HL-60/S4 treated with retinoic acid at 250 ng/mL for 4 days and 3 days (cell line): Measurements from ENCODE around the gene HECTD3.

ENCODE experiments used
- in situ Hi-C: fragments of 300-500 bp; cut with MboI; formaldehyde crosslinking; loops from 2 replicates; pipeline ENCODE4 v1.7.0; 2022; ENCODE audit warnings: low sequenced_read_pairs

Gene HECTD3

DNA sequence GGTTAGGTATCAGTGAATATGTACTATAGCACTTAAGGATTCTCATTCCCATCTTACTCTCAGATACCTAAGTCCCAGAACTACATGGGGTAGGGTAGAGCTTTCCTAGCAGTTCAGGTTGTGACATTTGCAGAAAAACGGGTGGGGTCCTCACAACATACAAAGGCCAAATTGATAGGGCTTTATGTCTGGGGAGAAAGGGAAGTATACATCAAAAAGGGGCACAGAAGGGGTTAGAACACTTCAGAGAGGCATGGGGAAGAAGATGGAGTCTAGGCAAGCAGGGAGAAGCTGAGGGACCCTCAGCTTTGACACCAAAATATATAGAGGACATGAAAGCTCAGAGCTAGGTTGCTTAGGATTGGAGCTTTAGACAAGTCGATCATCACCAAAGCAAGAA is 4.6 kb upstream of the HECTD3 start:
- in situ Hi-C loops: loop anchor here (10.0 to 25.0 kb wide), 4 partner anchors 203 to 547 kb away; partner anchors contain the start of genes AKR1A1, BTBD19, DYNLT4 and PLK3

GRCh38 chr1:45014321-45015028 is 3.4 kb upstream of the HECTD3 start:
- in situ Hi-C loops: loop anchor here (10.0 to 25.0 kb wide), 4 partner anchors 202 to 548 kb away; partner anchors contain the start of genes AKR1A1, BTBD19, DYNLT4 and PLK3

- in situ Hi-C loops: loop anchor here (10.0 to 25.0 kb wide), 4 partner anchors 201 to 549 kb away; partner anchors contain the start of genes AKR1A1, BTBD19, DYNLT4 and PLK3
Observed at GRCh38 chr1:45013551-45014209, 2.6 kb upstream of the HECTD3 start.

DNA sequence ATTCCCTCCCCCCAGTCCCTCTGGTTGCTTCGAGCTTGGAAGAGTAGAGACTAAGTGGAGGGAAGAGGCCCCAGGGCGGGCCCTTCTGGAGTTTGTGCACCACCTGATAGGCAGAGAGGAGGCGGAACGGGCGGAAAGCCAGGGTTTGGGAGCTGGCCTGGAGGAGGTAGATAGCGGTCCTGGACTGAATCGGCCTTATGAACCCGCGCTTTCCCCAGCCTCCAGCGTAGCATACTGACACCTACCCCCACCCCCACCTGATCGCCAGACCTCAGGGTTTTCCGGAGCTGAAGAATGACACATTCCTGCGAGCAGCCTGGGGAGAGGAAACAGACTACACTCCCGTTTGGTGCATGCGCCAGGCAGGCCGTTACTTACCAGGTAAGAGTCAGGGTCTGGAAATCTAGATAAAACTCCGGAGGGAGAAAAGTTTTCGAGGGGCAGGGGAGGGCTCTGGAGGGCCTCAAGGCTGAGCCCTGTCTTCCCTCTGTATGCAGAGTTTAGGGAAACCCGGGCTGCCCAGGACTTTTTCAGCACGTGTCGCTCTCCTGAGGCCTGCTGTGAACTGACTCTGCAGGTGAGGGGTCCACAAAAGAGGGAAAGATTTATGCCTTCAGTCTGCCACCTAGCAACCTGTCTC is 1.6 kb upstream of the HECTD3 start:
- in situ Hi-C loops: loop anchor here (10.0 to 25.0 kb wide), 4 partner anchors 200 to 550 kb away; partner anchors contain the start of genes AKR1A1, BTBD19, DYNLT4 and PLK3

- in situ Hi-C loops: loop anchor here (10.0 to 25.0 kb wide), 4 partner anchors 200 to 550 kb away; partner anchors contain the start of genes AKR1A1, BTBD19, DYNLT4 and PLK3
Observed at GRCh38 chr1:45011837-45012638, 914 bp upstream of the HECTD3 start, which contains the start of gene UROD. TSS of gene UROD (plus strand) at chr1:45012254. CDS start at chr1:45012266, 12 bp downstream.

DNA sequence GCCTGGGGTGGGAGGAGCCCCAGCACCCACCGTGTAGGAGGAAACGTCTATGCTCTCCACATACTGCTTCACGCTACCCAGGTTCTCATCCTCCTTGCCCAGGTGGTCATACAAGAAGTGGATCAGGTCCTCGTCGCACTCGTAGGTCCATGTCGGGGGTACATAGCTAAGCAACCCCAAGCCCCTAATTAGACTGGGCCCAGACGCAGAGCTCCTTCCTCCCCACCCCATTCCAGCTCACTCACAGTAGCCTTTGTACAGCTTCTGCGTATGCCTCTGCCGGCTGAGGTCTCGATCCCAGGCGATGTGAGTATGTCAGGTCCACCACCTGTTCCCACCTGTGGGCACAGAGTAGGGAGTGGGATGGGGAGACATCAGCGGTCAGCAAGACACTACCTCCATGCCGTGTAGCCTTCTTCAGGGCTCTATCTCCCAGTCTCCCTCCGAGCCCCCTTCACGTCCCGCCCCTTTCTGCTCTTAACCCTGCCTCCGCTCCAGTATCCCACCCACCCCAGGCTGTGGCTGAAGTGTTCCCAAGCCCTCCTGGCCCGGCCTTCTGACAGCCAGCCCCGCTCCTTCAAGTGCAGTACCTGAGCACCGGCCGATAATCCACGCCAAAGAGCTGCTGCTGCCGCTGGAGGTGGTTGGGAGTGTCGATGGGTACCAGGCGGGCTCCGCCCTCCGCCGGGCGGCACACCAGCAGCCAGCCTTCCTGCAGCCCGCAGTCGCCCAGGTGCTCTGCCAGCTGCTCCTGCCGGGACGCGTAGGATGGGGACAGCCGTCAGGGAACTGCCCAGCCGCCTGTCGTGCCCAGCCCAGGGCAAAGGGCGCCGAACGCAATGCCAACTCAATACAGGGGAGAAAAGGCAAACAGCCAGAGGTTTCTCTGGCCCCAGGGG is 919 bp downstream of the HECTD3 start:
- in situ Hi-C loops: loop anchor here (10.0 to 25.0 kb wide), 4 partner anchors 198 to 552 kb away; partner anchors contain the start of genes AKR1A1, BTBD19, DYNLT4 and PLK3

DNA sequence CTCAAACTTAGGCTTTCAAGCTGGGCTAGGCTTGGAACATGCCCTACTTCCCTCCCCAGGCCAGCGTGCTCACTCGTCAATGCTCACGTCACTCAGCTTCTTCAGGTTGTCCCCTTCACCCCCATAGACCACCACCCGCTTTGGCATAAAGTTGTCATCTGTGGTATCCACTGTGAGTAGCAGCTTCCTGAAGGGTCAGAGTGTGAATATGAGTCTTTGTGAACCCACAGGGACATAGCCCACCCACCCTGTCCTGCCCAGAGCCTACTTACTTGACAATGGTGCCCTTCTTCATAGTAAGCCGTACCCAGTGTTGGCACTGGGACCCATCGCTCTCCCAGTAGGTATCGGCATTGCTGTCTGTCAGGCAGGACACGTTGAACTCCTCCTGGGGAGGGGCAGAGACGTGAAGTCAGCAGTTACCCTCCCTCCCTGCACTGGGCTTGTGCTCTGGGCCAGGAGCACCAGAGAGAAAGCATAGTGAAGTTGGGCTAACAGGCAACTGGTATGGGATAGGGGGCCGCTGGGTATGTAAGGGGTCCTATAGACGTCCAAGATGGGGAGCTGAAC is 1.7 kb downstream of the HECTD3 start:
- in situ Hi-C loops: loop anchor here (25.0 kb wide), 2 partner anchors 197 to 553 kb away; partner anchors contain the start of genes AKR1A1, BTBD19, DYNLT4 and PLK3

DNA sequence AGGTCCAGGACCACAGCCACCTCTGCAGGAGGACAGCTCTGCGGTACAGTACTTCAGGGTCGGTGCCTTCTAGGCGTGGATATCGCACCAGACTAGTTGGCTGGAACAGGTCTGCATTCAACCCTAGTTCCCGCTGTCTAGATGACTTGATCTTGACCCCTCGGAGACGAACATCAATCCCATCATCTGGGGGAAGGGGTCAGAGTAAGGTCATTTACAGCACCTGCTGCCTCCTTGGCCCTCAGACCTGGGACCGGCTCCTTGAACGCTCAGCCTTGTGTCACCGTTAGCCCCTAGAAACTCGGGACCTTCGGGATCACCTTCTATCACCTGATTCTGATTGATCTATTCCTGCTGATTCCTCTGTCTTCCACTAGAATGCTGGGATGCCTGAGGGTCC is 2.6 kb downstream of the HECTD3 start:
- in situ Hi-C loops: loop anchor here (25.0 kb wide), 2 partner anchors 196 to 554 kb away; partner anchors contain the start of genes AKR1A1, BTBD19, DYNLT4 and PLK3

GRCh38 chr1:45008076-45008475 is 3.0 kb downstream of the HECTD3 start:
- in situ Hi-C loops: loop anchor here (25.0 kb wide), 2 partner anchors 196 to 554 kb away; partner anchors contain the start of genes AKR1A1, BTBD19, DYNLT4 and PLK3

DNA sequence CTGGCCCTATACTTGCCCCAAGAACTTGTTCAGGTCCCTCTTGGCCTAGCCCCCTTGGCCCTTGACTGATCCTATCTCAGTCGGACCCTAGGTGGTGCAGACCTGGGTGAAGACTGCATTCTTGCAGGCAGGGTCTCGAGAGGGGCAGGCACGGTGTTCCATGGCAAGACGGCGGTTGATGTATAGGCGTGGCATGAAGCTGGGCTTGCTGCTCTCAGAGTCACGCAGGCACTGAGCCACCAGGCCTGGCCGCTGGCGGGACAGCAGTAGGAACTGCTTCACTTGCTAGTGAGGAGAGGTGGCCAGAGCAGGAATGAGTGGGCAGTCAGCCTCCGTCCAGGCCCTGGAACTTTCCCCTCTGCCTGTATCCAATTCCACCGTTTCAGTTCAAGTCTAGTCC is 3.8 kb downstream of the HECTD3 start:
- in situ Hi-C loops: loop anchor here (25.0 kb wide), 2 partner anchors 195 to 555 kb away; partner anchors contain the start of genes AKR1A1, BTBD19, DYNLT4 and PLK3

GRCh38 chr1:45005761-45006160 is 5.4 kb downstream of the HECTD3 start:
- in situ Hi-C loops: loop anchor here (25.0 kb wide), 2 partner anchors 193 to 557 kb away; partner anchors contain the start of genes AKR1A1, BTBD19, DYNLT4 and PLK3

- in situ Hi-C loops: loop anchor here (25.0 kb wide), 2 partner anchors 192 to 558 kb away; partner anchors contain the start of genes AKR1A1, BTBD19, DYNLT4 and PLK3
Observed at GRCh38 chr1:45004281-45004920, 6.7 kb downstream of the HECTD3 start.

DNA sequence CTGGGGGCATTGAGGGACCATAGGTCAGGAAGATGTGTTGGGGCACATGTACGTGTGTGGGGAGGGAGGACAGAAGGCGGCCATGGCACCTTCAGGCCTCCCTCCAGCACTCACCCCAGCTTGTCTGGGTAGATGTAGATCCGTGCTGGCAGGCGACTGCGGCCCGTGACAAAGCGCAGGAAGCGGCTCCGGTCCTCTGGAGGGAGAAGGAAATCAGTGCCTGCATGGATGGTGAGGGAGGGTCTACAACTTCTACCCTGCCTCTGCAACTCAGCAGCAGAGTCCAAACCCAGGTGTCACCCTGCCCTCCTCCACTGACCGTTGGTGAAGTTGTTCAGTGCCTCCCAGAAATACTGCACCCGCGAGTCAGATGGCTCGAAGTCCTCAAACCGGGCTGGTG is 7.4 kb downstream of the HECTD3 start:
- in situ Hi-C loops: loop anchor here (25.0 kb wide), 2 partner anchors 191 to 559 kb away; partner anchors contain the start of genes AKR1A1, BTBD19, DYNLT4 and PLK3

DNA sequence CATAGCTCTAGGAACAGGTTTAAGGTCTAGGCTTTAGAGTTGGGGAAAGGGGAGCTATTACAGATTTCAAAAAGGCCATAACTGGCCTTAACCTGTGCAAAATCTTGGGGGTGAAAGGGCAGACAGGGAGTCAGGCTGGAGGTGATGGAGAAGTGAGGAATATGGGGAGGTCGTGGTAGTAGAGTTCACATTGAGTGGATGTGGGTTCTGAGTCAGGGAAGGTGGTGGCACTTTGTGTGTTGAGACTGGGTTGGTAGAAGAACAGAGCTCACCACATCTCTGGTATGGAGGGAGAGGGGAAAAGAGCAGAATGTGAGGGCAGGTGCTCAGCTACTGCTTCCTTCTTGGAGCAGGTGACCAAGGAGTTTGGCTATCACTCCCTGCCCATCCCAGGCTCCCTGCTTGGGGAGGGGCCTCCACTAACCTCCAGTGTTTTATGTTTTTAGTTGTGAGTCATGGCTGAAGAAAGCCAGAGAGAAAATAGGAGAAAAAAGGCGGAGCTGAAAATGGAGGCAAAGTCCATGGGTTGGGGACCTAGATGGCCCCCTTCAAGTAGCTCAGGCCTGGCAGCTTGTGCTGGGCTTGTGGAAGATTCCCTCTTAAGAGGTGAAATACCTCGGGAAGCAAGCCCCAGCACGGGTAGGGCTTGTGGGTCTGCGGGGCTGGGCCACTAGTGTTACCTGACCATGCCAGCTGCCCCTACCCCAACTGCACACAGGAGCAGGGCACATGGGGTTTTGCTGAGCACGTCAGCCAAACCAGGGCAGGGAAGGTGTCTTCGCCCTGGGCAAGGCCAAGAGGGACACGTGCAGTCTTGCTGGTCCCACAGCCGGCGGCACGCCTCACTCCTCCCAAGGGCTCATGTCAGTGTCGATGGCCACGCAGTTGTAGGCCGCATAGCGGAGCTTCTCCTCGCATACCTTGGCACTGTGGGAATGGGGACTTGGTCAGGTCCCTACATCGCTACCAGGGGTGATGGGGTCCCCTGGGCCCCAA is 8.2 kb downstream of the HECTD3 start:
- in situ Hi-C loops: loop anchor here (25.0 kb wide), 2 partner anchors 191 to 559 kb away; partner anchors contain the start of genes AKR1A1, BTBD19, DYNLT4 and PLK3

DNA sequence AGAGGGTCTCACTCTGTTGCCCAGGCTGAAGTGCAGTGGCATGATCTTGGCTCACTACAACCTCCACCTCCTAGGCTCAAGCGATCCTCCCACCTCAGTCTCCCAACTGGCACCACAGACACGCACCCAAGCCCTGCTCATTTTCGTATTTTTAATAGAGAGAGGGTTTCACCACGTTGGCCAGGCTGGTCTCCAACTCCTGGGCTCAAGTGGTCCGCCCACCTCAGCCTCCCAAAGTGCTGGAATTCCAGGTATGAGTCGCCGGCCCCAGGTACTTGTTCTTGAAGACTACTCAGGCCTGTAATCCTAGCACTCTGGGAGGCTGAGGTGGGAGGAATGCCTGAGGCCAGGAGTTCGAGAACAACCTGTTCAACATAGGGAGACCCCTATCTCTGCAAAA is 9.5 kb downstream of the HECTD3 start:
- in situ Hi-C loops: loop anchor here (25.0 kb wide), 2 partner anchors 189 to 561 kb away; partner anchors contain the start of genes AKR1A1, BTBD19, DYNLT4 and PLK3

DNA sequence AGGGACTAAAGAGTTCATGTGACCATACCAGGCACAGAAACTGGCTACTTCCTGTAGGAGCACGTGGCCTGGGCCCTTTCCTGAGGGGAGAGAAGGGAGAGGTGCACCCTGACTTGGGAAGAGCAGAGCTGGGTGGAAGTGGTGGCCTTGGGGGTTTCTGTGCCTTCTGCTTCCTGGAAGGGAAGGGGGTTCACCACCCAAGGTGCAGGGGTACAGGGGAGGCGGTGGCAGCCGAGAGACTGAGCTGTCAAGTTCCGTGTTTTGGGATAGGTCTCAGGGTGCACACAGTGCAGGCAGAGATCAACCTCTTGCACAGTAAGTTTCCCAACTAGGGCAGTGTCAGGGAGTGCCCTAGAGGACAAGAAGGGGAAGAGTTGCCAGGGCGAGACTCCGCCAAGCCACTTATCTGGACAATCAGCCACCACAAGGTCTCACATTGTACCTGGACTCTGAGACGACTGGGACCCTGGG is 10.1 kb downstream of the HECTD3 start:
- in situ Hi-C loops: loop anchor here (25.0 kb wide), 2 partner anchors 189 to 561 kb away; partner anchors contain the start of genes AKR1A1, BTBD19, DYNLT4 and PLK3
